ENCODE data around the gene PRKCH. TPM values are rescaled to one million over a fixed set of nuclear protein-coding genes. Genes with fewer than 3 reads are reported as not detected.

Gene PRKCH
- total and polyA plus RNA-seq, 2 of the 13 experiments (the other 11 are each of a cell fraction or from before 2014, with no cell fraction given), result 0.48 to 1.3 TPM

DNA sequence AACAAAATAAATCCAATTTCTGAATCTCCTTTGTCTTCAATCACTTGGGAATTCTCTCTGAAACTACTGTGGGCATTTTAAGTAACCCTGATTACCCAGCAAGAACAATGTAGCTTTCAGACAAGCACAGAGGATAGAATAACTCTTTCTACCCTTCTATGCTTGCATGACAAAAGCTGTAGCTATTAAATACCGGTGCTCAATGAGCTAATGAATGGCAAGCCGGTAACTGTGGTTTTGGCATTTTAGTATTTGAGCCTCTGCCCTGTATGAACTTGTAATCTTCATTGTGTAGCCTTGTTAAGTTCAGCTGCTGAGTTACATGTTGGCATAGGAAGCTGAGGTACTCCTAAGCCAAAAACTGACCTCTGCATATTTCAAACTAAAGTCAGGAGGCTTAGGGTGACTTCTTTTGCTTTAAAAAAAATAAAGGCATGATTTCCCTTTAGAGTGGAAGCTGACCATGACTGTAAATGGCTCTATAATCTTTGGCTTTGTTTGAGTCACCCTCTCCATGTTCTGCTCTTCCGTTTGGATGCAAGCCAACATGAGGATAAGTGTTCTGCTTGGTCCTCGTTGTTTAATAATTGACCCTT is 202.9 kb downstream of the PRKCH start (continued):
- TF ChIP-seq GATAD2A (CRISPR knock-in tag; IDR thresholded peaks at IDR 0.05), result peak; percentile 77
- TF ChIP-seq JUNB (CRISPR knock-in tag; IDR thresholded peaks at IDR 0.05; ENCODE audit: borderline replicate concordance), result no peak
- no peak for TF ChIP-seq RNF2 (conservative IDR thresholded peaks at IDR 0.05; ENCODE audit: low read depth)
- no peak for TF ChIP-seq CREB1 (IDR thresholded peaks at IDR 0.05)
- TF ChIP-seq CREB1 (CRISPR knock-in tag; IDR thresholded peaks at IDR 0.05), result 0 out of 2 replicates have a peak, but pooled peaks have one; percentile 25
- no peak for TF ChIP-seq TBX3 (IDR thresholded peaks at IDR 0.05; ENCODE audit: borderline replicate concordance)
- no peak for TF ChIP-seq ZNF296 (CRISPR knock-in tag; conservative IDR thresholded peaks at IDR 0.05)
- TF ChIP-seq THAP11 (CRISPR knock-in tag; IDR thresholded peaks at IDR 0.05), result peak; percentile 15; the same call in 1 of the 2 replicates
- no peak for TF ChIP-seq RFXANK (CRISPR knock-in tag; IDR thresholded peaks at IDR 0.05)
- TF ChIP-seq, protein P1, sequence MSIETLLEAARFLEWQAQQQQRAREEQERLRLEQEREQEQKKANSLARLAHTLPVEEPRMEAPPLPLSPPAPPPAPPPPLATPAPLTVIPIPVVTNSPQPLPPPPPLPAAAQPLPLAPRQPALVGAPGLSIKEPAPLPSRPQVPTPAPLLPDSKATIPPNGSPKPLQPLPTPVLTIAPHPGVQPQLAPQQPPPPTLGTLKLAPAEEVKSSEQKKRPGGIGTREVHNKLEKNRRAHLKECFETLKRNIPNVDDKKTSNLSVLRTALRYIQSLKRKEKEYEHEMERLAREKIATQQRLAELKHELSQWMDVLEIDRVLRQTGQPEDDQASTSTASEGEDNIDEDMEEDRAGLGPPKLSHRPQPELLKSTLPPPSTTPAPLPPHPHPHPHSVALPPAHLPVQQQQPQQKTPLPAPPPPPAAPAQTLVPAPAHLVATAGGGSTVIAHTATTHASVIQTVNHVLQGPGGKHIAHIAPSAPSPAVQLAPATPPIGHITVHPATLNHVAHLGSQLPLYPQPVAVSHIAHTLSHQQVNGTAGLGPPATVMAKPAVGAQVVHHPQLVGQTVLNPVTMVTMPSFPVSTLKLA (IDR thresholded peaks at IDR 0.05), result no peak
- TF ChIP-seq MAFK (conservative IDR thresholded peaks at IDR 0.05 in 1 of 2, IDR thresholded peaks at IDR 0.05 in 1 of 2; ENCODE audit: low read length in 2 of 2), result no peak
- TF ChIP-seq ZNF333 (CRISPR knock-in tag; IDR thresholded peaks at IDR 0.05; ENCODE audit: borderline replicate concordance), result no peak
- TF ChIP-seq ZNF136 (CRISPR knock-in tag; IDR thresholded peaks at IDR 0.05; ENCODE audit: low read depth), result no peak
- TF ChIP-seq ZFP36 (IDR thresholded peaks at IDR 0.05; ENCODE audit: borderline replicate concordance, low read depth, low read length, partially characterized antibody), result no peak
- TF ChIP-seq XBP1 (CRISPR knock-in tag; IDR thresholded peaks at IDR 0.05), result no peak
- TF ChIP-seq NFIC (IDR thresholded peaks at IDR 0.05; ENCODE audit: low read length), result peak; percentile 88
- TF ChIP-seq, protein P2, sequence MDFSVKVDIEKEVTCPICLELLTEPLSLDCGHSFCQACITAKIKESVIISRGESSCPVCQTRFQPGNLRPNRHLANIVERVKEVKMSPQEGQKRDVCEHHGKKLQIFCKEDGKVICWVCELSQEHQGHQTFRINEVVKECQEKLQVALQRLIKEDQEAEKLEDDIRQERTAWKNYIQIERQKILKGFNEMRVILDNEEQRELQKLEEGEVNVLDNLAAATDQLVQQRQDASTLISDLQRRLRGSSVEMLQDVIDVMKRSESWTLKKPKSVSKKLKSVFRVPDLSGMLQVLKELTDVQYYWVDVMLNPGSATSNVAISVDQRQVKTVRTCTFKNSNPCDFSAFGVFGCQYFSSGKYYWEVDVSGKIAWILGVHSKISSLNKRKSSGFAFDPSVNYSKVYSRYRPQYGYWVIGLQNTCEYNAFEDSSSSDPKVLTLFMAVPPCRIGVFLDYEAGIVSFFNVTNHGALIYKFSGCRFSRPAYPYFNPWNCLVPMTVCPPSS (IDR thresholded peaks at IDR 0.05), result no peak
- no peak for TF ChIP-seq EEA1 (CRISPR knock-in tag; IDR thresholded peaks at IDR 0.05; ENCODE audit: borderline replicate concordance)
- no peak for TF ChIP-seq ZFP37 (CRISPR knock-in tag; IDR thresholded peaks at IDR 0.05; ENCODE audit: borderline replicate concordance)
- TF ChIP-seq ZNF343 (CRISPR knock-in tag; IDR thresholded peaks at IDR 0.05), result no peak
- TF ChIP-seq ZMYM3 (CRISPR knock-in tag; IDR thresholded peaks at IDR 0.05), result no peak
- TF ChIP-seq TCF7 (IDR thresholded peaks at IDR 0.05; ENCODE audit: low read depth), result no peak
- no peak for TF ChIP-seq TEAD3 (CRISPR knock-in tag; optimal IDR thresholded peaks at IDR 0.05; ENCODE audit: borderline replicate concordance)
- TF ChIP-seq, protein P3, sequence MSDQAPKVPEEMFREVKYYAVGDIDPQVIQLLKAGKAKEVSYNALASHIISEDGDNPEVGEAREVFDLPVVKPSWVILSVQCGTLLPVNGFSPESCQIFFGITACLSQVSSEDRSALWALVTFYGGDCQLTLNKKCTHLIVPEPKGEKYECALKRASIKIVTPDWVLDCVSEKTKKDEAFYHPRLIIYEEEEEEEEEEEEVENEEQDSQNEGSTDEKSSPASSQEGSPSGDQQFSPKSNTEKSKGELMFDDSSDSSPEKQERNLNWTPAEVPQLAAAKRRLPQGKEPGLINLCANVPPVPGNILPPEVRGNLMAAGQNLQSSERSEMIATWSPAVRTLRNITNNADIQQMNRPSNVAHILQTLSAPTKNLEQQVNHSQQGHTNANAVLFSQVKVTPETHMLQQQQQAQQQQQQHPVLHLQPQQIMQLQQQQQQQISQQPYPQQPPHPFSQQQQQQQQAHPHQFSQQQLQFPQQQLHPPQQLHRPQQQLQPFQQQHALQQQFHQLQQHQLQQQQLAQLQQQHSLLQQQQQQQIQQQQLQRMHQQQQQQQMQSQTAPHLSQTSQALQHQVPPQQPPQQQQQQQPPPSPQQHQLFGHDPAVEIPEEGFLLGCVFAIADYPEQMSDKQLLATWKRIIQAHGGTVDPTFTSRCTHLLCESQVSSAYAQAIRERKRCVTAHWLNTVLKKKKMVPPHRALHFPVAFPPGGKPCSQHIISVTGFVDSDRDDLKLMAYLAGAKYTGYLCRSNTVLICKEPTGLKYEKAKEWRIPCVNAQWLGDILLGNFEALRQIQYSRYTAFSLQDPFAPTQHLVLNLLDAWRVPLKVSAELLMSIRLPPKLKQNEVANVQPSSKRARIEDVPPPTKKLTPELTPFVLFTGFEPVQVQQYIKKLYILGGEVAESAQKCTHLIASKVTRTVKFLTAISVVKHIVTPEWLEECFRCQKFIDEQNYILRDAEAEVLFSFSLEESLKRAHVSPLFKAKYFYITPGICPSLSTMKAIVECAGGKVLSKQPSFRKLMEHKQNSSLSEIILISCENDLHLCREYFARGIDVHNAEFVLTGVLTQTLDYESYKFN (CRISPR knock-in tag; conservative IDR thresholded peaks at IDR 0.05), result peak; percentile 55
- no peak for TF ChIP-seq HNRNPH1 (optimal IDR thresholded peaks at IDR 0.05; ENCODE audit: low read depth, low read length)
- no peak for TF ChIP-seq MTA1 (CRISPR knock-in tag; IDR thresholded peaks at IDR 0.05; ENCODE audit: borderline replicate concordance)
- TF ChIP-seq ZNF644 (CRISPR knock-in tag; IDR thresholded peaks at IDR 0.05; ENCODE audit: low read depth), result peak; percentile 36; the same call in 1 of the 2 replicates
- TF ChIP-seq ZNF670 (CRISPR knock-in tag; IDR thresholded peaks at IDR 0.05; ENCODE audit: borderline replicate concordance), result no peak
